K562 (cell line): Measurements from ENCODE around the gene EEF1A1.

Experiments
- CREB1 ChIP-seq, 2 experiments: sonication (generic) in 1 of 2; formaldehyde crosslinking in 1 of 2; IDR thresholded peaks; 2 replicates each; pipeline versions ENCODE4 v1.6.1 to v1.8.0; 2012 to 2022; ENCODE audit warnings: inconsistent platforms in 1 of 2, mild to moderate bottlenecking in 1 of 2, missing genetic modification reagents in 1 of 2, moderate library complexity in 1 of 2
- CTCF ChIP-seq, 3 experiments: IDR thresholded peaks in 2 of 3; conservative IDR thresholded peaks in 1 of 3; 2 replicates each; pipeline ENCODE4 v1.5.1; 2011 to 2012; ENCODE audit warnings: low read length in 3 of 3, mild to moderate bottlenecking in 3 of 3, control low read depth in 2 of 3, improper control_type of control experiment in 1 of 3, inconsistent platforms in 1 of 3, low read depth in 1 of 3, mixed read lengths in 1 of 3, moderate library complexity in 1 of 3; ENCODE audit not compliant: insufficient read depth in 2 of 3
- FOXK2 ChIP-seq, 2 experiments: fragments of 450-650 bp; IDR thresholded peaks in 1 of 2; conservative IDR thresholded peaks in 1 of 2; 2 replicates each; pipeline ENCODE4 v1.6.1; 2016; ENCODE audit warnings: low read depth in 2 of 2, mild to moderate bottlenecking in 1 of 2
- GATAD2B ChIP-seq: fragments of 450-650 bp; IDR thresholded peaks from 2 replicates; pipeline ENCODE4 v1.6.1; 2017; ENCODE audit warnings: mild to moderate bottlenecking, borderline replicate concordance
- HDAC1 ChIP-seq, 2 experiments: fragments of 450-650 bp; IDR thresholded peaks; 2 replicates each; pipeline ENCODE4 v1.6.1; 2016 to 2017; ENCODE audit warnings: inconsistent platforms in 1 of 2, mild to moderate bottlenecking in 1 of 2, moderate library complexity in 1 of 2
- MAZ ChIP-seq, 2 experiments: fragments of 450-650 bp in 1 of 2; sonication (generic) in 1 of 2; formaldehyde crosslinking; IDR thresholded peaks in 1 of 2; conservative IDR thresholded peaks in 1 of 2; 2 replicates each; pipeline versions ENCODE4 v1.4.0 to v1.5.0; 2020; ENCODE audit warnings: mild to moderate bottlenecking in 1 of 2, missing genetic modification reagents in 1 of 2
- PHTF2 ChIP-seq: fragments of 250-450 bp; sonication (Bioruptor Pico); IDR thresholded peaks from 2 replicates; pipeline ENCODE4 v1.5.0; 2021; ENCODE audit warnings: mild to moderate bottlenecking
- RCOR1 ChIP-seq, 2 experiments: IDR thresholded peaks; 2 replicates each; pipeline ENCODE4 v1.6.1; 2012; ENCODE audit warnings: low read depth in 2 of 2, low read length in 2 of 2, borderline replicate concordance in 1 of 2, improper control_type of control experiment in 1 of 2
- REST ChIP-seq, 2 experiments: fragments of 450-650 bp; formaldehyde crosslinking in 1 of 2; IDR thresholded peaks; 2 replicates each; pipeline versions ENCODE4 v1.4.0 to v1.6.1; 2014 to 2020; ENCODE audit warnings: mild to moderate bottlenecking in 2 of 2, borderline replicate concordance in 1 of 2, low read depth in 1 of 2
- ZNF449 ChIP-seq: fragments of 250-450 bp; sonication (Bioruptor Pico); IDR thresholded peaks from 2 replicates; pipeline ENCODE4 v1.8.0; 2022; ENCODE audit warnings: moderate library complexity, mild to moderate bottlenecking, inconsistent platforms
- ZNF77 ChIP-seq: fragments of 250-450 bp; sonication (Bioruptor Pico); IDR thresholded peaks from 2 replicates; pipeline ENCODE4 v1.5.0; 2020

- TF ChIP-seq PHTF2 (CRISPR knock-in tag) (no peak), CREB1 (IDR thresholded peaks at IDR 0.05) (0 out of 2 replicates have a peak, but pooled peaks have one; percentile 5), CREB1 (CRISPR knock-in tag; IDR thresholded peaks at IDR 0.05) (no peak), CTCF (IDR thresholded peaks at IDR 0.05 in 2 of 3, conservative IDR thresholded peaks at IDR 0.05 in 1 of 3; ENCODE audit: insufficient read depth in 2 of 3, low read depth in 1 of 3, low read length in 3 of 3) (no peak), GATAD2B (no peak), FOXK2 (conservative IDR thresholded peaks at IDR 0.05 in 1 of 2, IDR thresholded peaks at IDR 0.05 in 1 of 2; ENCODE audit: low read depth in 2 of 2) (no peak), RCOR1 (IDR thresholded peaks at IDR 0.05; ENCODE audit: borderline replicate concordance in 1 of 2, low read depth in 2 of 2, low read length in 2 of 2) (no peak), MAZ (CRISPR knock-in tag; conservative IDR thresholded peaks at IDR 0.05 in 1 of 2, IDR thresholded peaks at IDR 0.05 in 1 of 2) (no peak), REST (IDR thresholded peaks at IDR 0.05; ENCODE audit: borderline replicate concordance) (no peak), REST (CRISPR knock-in tag; IDR thresholded peaks at IDR 0.05; ENCODE audit: low read depth) (no peak), HDAC1 (IDR thresholded peaks at IDR 0.05) (no peak), ZNF449 (CRISPR knock-in tag) (no peak), ZNF77 (CRISPR knock-in tag) (0 out of 2 replicates have a peak, but pooled peaks have one; percentile 75)
Observed at GRCh38 chr6:73514746-73515110, 6.1 kb downstream of the EEF1A1 start.
